Measurements from ENCODE around the gene SUCLG2. TPM values are rescaled to one million over a fixed set of nuclear protein-coding genes. Genes with fewer than 3 reads are reported as not detected.

Gene SUCLG2
- total RNA-seq, 1 experiment from 2014 or later = 53.5 TPM

DNA sequence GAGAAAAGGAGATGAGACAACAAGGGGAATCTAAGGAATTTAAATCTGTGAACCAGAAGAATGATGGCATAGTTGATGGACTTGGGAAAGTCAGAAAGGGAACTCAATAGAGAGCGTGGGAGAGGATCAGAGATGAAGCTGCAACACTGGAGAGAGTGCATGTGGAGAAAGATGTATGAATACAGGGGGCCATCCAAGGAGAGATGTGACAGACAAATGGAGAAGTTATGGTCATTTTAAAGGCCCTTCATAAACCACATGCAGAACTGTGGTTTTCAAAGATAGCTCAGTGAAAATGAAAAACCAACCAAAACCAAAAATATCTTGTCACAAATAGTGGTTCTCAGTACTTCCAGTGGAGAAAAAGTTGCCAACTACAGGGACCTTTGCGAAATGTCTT, 265.2 kb downstream of the SUCLG2 start:
- Mint-ChIP-seq H3K9me3 (ENCODE audit: unreplicated experiment) (no peaks in the 10 kb centered on the region), H3K36me3 (ENCODE audit: insufficient read depth, unreplicated experiment) (peaks cover 5% of the 10 kb centered on the region), H3K4me3 (ENCODE audit: unreplicated experiment) (no peak overlapping the region), H3K27ac (ENCODE audit: unreplicated experiment) (no peak overlapping the region), H3K4me1 (ENCODE audit: low read depth, unreplicated experiment) (no peaks in the 10 kb centered on the region), H3K27me3 (ENCODE audit: insufficient read depth, unreplicated experiment) (no peaks in the 10 kb centered on the region)
- no peak for DNase-seq
- ChIA-PET CTCF (no interaction called here), POLR2A (no interaction called here)
- TF ChIP-seq, protein P1, sequence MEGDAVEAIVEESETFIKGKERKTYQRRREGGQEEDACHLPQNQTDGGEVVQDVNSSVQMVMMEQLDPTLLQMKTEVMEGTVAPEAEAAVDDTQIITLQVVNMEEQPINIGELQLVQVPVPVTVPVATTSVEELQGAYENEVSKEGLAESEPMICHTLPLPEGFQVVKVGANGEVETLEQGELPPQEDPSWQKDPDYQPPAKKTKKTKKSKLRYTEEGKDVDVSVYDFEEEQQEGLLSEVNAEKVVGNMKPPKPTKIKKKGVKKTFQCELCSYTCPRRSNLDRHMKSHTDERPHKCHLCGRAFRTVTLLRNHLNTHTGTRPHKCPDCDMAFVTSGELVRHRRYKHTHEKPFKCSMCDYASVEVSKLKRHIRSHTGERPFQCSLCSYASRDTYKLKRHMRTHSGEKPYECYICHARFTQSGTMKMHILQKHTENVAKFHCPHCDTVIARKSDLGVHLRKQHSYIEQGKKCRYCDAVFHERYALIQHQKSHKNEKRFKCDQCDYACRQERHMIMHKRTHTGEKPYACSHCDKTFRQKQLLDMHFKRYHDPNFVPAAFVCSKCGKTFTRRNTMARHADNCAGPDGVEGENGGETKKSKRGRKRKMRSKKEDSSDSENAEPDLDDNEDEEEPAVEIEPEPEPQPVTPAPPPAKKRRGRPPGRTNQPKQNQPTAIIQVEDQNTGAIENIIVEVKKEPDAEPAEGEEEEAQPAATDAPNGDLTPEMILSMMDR (IDR thresholded peaks at IDR 0.05; ENCODE audit: insufficient read depth in 1 of 2, low read depth in 1 of 2, low read length in 1 of 2, severe bottlenecking in 1 of 2, unreplicated experiment in 1 of 2) = no peak
- intact Hi-C loops (cut with micrococcal nuclease; ENCODE audit: unreplicated experiment) = loop anchor here (10.0 kb wide), 2 partner anchors 626 to 1486 kb away; no protein-coding TSS in a partner anchor
- BruUV-seq (replicated peaks) = no TSS peak
- Histone ChIP-seq H3K36me3 (ENCODE audit: control insufficient read depth, insufficient read depth, low read length) (no peaks in the 10 kb centered on the region), H3K4me1 (no peaks in the 10 kb centered on the region), H3K4me3 (ENCODE audit: low read depth, low read length) (no peak overlapping the region), H3K9me3 (no peaks in the 10 kb centered on the region), H3K27me3 (replicated peaks; ENCODE audit: control insufficient read depth, insufficient read depth, low read length) (no peaks in the 10 kb centered on the region)

DNA sequence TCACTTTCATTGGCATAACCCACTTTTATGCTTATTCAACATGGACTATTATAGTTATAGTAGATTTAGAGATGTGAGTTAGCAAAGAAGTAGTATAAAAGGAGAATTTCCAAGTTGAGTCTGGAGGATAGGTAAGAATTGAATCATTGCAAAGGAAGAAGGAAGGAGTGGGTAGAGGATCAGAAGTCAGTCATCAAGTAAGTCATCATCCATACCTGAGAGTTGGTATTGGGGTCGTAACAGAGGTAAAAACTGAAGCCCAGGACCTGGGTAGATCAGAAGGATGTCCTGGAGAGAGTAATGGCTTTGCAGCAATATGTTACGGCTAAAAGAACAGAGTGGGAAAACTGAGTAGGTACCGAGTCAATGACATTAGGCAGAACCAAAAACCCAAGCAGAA, 265.7 kb downstream of the SUCLG2 start:
- no peak for DNase-seq
- Mint-ChIP-seq H3K4me3 (ENCODE audit: unreplicated experiment) (no peak overlapping the region), H3K36me3 (ENCODE audit: insufficient read depth, unreplicated experiment) (peaks cover 5% of the 10 kb centered on the region), H3K4me1 (ENCODE audit: low read depth, unreplicated experiment) (no peaks in the 10 kb centered on the region), H3K27ac (ENCODE audit: unreplicated experiment) (no peak overlapping the region), H3K9me3 (ENCODE audit: unreplicated experiment) (no peaks in the 10 kb centered on the region), H3K27me3 (ENCODE audit: insufficient read depth, unreplicated experiment) (no peaks in the 10 kb centered on the region)
- no peaks in the 10 kb centered on the region for H3K4me1 ChIP-seq
- no peaks in the 10 kb centered on the region for H3K36me3 ChIP-seq (ENCODE audit: control insufficient read depth, insufficient read depth, low read length)
- H3K9me3 ChIP-seq = no peaks in the 10 kb centered on the region
- no peak overlapping the region for H3K4me3 ChIP-seq (ENCODE audit: low read depth, low read length)
- POLR2A ChIA-PET = no interaction called here
- CTCF ChIA-PET = no interaction called here
- intact Hi-C loops (cut with micrococcal nuclease; ENCODE audit: unreplicated experiment) = loop anchor here (10.0 kb wide), 2 partner anchors 626 to 1486 kb away; no protein-coding TSS in a partner anchor
- no TSS peak for BruUV-seq (replicated peaks)
- TF ChIP-seq, protein P1 (IDR thresholded peaks at IDR 0.05; ENCODE audit: insufficient read depth in 1 of 2, low read depth in 1 of 2, low read length in 1 of 2, severe bottlenecking in 1 of 2, unreplicated experiment in 1 of 2) = no peak
- H3K27me3 ChIP-seq (replicated peaks; ENCODE audit: control insufficient read depth, insufficient read depth, low read length) = no peaks in the 10 kb centered on the region

DNA sequence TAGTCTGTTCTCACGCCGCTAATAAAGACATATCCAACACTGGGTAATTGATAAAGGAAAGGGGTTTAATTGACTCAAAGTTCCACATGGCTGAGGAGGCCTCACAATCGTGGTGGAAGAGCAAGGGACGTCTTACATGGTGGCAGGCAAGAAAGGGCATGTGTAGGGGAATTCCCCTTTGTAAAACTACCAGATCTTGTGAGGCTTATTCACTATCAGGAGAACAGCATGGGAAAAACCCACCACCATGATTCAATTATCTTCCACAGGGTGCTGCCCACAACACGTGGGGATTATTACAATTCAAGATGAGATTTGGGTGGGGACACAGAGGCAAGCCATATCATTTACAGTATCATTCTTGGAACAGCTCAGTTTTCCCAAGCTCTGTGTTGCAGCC, 268.0 kb downstream of the SUCLG2 start:
- DNase-seq = no peak
- no peak overlapping the region for H3K4me3 ChIP-seq (ENCODE audit: low read depth, low read length)
- TF ChIP-seq, protein P1 (IDR thresholded peaks at IDR 0.05; ENCODE audit: insufficient read depth in 1 of 2, low read depth in 1 of 2, low read length in 1 of 2, severe bottlenecking in 1 of 2, unreplicated experiment in 1 of 2) = no peak
- intact Hi-C loops (cut with micrococcal nuclease; ENCODE audit: unreplicated experiment) = loop anchor here (10.0 kb wide), 2 partner anchors 628 to 1488 kb away; no protein-coding TSS in a partner anchor
- CTCF ChIA-PET = no interaction called here
- no peaks in the 10 kb centered on the region for H3K27me3 ChIP-seq (replicated peaks; ENCODE audit: control insufficient read depth, insufficient read depth, low read length)
- H3K27me3 Mint-ChIP-seq (ENCODE audit: insufficient read depth, unreplicated experiment) = no peaks in the 10 kb centered on the region
- H3K27ac Mint-ChIP-seq (ENCODE audit: unreplicated experiment) = no peak overlapping the region
- POLR2A ChIA-PET = no interaction called here
- H3K36me3 ChIP-seq (ENCODE audit: control insufficient read depth, insufficient read depth, low read length) = no peaks in the 10 kb centered on the region
- H3K9me3 ChIP-seq = no peaks in the 10 kb centered on the region
- no peaks in the 10 kb centered on the region for H3K4me1 Mint-ChIP-seq (ENCODE audit: low read depth, unreplicated experiment)
- H3K4me1 ChIP-seq = no peaks in the 10 kb centered on the region
- BruUV-seq (replicated peaks) = no TSS peak
- no peak overlapping the region for H3K4me3 Mint-ChIP-seq (ENCODE audit: unreplicated experiment)
- no peaks in the 10 kb centered on the region for H3K36me3 Mint-ChIP-seq (ENCODE audit: insufficient read depth, unreplicated experiment)
- H3K9me3 Mint-ChIP-seq (ENCODE audit: unreplicated experiment) = no peaks in the 10 kb centered on the region

All from Caco-2 (cell line).